Hepatocyte (in vitro differentiated cells): ENCODE results near the gene C11orf71. TPM values are rescaled to one million over a fixed set of nuclear protein-coding genes. Genes with fewer than 3 reads are reported as not detected.

Experiments
- DNase-seq: peaks from one replicate; pipeline ENCODE4 v3.0.0-alpha.2; 2016; ENCODE audit warnings: low spot score
- H2AFZ ChIP-seq: fragments of 200-600 bp; sonication (generic); 2 replicates; pipeline ENCODE4 v1.6.0; 2016; ENCODE audit warnings: antibody characterized with exemption, mild to moderate bottlenecking
- H3K27ac ChIP-seq: fragments of 200-600 bp; sonication (generic); 2 replicates; pipeline ENCODE4 v1.5.1; 2016; ENCODE audit warnings: mild to moderate bottlenecking
- H3K27me3 ChIP-seq: fragments of 200-600 bp; sonication (generic); 2 replicates; pipeline ENCODE4 v1.6.1; 2016
- H3K36me3 ChIP-seq: fragments of 200-600 bp; sonication (generic); replicated peaks from 2 replicates; pipeline ENCODE4 v1.5.1; 2016; ENCODE audit warnings: low read depth; ENCODE audit not compliant: insufficient read depth
- H3K4me1 ChIP-seq: fragments of 200-600 bp; sonication (generic); 2 replicates; pipeline ENCODE4 v1.5.1; 2016; ENCODE audit warnings: mild to moderate bottlenecking, moderate library complexity; ENCODE audit not compliant: insufficient read depth
- H3K4me2 ChIP-seq: fragments of 200-600 bp; sonication (generic); 2 replicates; pipeline ENCODE4 v1.6.0; 2016
- H3K4me3 ChIP-seq: fragments of 200-600 bp; sonication (generic); 2 replicates; pipeline ENCODE4 v1.5.1; 2016; ENCODE audit warnings: mild to moderate bottlenecking
- H3K79me2 ChIP-seq: fragments of 200-600 bp; sonication (generic); 2 replicates; pipeline ENCODE4 v1.6.0; 2017; ENCODE audit warnings: mild to moderate bottlenecking
- H3K9me2 ChIP-seq: fragments of 200-600 bp; sonication (generic); replicated peaks from 2 replicates; pipeline ENCODE4 v1.6.0; 2017; ENCODE audit warnings: mild to moderate bottlenecking; ENCODE audit not compliant: insufficient read depth
- H3K9me3 ChIP-seq: fragments of 200-600 bp; sonication (generic); 2 replicates; pipeline ENCODE4 v1.5.1; 2016; ENCODE audit warnings: low read depth, mild to moderate bottlenecking
- H4K20me1 ChIP-seq: fragments of 200-600 bp; sonication (generic); 2 replicates; pipeline ENCODE4 v1.6.0; 2016; ENCODE audit warnings: mild to moderate bottlenecking; ENCODE audit not compliant: insufficient read depth, poor library complexity, severe bottlenecking
- EZH2 ChIP-seq: fragments of 200-600 bp; sonication (generic); IDR thresholded peaks from 2 replicates; pipeline ENCODE4 v1.6.1; 2016; ENCODE audit warnings: antibody characterized with exemption, mild to moderate bottlenecking, borderline replicate concordance
- EZH2phosphoT487 ChIP-seq: fragments of 200-600 bp; sonication (generic); IDR thresholded peaks from one replicate; pipeline ENCODE4 v1.6.1; 2018; ENCODE audit warnings: antibody characterized with exemption, mild to moderate bottlenecking, low read depth, moderate library complexity; ENCODE audit not compliant: unreplicated experiment, severe bottlenecking
- WGBS: methylation state at CpG from one replicate; pipeline ENCODE4 v1.1.6; 2016; ENCODE audit warnings: low lambda C conversion rate; ENCODE audit errors: missing lambda C conversion rate; 5-methylcytosine and 5-hydroxymethylcytosine counted together
- polyA plus RNA-seq: library from polyadenylated mRNA; unstranded; fragments of >200 nt; fragmentation: Nextera tagmentation; extraction: Ambion mirVana; gene quantifications from 2 replicates; pipeline ENCODE4 v1.2.1, GENCODE V29; 2016
- total RNA-seq: library from RNA; depleted of rRNA; stranded (reverse); fragments of >200 nt; gene quantifications from 2 replicates; pipeline ENCODE4 v1.2.3, GENCODE V29; 2014
- TF ChIP-seq, protein P1 (sequence below): fragments of 200-600 bp; sonication (generic); IDR thresholded peaks from 2 replicates; pipeline ENCODE4 v1.5.1; 2016; ENCODE audit warnings: antibody characterized with exemption, mild to moderate bottlenecking; ENCODE audit not compliant: poor library complexity

C11orf71 gene
- total and polyA plus RNA-seq, 2 experiments from 2014 or later, result 6.4 to 8.1 TPM

DNA sequence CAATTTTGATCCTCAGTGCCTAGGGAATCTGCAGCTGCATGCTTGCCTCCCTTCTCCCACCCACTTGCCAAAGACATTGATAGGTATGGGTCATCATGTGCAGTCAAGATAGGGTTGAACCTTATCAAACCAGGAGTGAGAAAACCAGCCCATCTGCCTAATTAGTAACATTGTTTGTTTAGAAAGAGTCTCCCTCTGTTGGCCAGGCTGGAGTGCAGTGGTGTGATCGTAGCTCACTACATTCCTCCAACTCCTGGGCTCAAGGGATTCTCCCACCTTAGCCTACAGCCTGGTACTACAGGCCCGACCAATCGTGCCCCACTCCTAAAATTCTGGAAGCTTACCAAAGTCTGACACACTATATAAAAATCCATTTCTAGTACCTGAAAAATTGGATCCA is 4.6 kb downstream of the C11orf71 start:
- Histone ChIP-seq H3K27ac (no peak overlapping the region), H3K4me1 (peaks cover 9% of the 10 kb centered on the region), H3K4me3 (no peak overlapping the region), H4K20me1 (no peaks in the 10 kb centered on the region), H3K79me2 (peaks cover 13% of the 10 kb centered on the region), H3K27me3 (no peaks in the 10 kb centered on the region), H2AFZ (no peak overlapping the region), H3K9me2 (no peaks in the 10 kb centered on the region), H3K4me2 (no peak overlapping the region), H3K9me3 (no peaks in the 10 kb centered on the region), H3K36me3 (no peaks in the 10 kb centered on the region)
- 49% methylated on average over 3 of the region's 3 CpGs for WGBS
- TF ChIP-seq EZH2phosphoT487, result no peak
- no peak for TF ChIP-seq EZH2
- TF ChIP-seq, protein P1, sequence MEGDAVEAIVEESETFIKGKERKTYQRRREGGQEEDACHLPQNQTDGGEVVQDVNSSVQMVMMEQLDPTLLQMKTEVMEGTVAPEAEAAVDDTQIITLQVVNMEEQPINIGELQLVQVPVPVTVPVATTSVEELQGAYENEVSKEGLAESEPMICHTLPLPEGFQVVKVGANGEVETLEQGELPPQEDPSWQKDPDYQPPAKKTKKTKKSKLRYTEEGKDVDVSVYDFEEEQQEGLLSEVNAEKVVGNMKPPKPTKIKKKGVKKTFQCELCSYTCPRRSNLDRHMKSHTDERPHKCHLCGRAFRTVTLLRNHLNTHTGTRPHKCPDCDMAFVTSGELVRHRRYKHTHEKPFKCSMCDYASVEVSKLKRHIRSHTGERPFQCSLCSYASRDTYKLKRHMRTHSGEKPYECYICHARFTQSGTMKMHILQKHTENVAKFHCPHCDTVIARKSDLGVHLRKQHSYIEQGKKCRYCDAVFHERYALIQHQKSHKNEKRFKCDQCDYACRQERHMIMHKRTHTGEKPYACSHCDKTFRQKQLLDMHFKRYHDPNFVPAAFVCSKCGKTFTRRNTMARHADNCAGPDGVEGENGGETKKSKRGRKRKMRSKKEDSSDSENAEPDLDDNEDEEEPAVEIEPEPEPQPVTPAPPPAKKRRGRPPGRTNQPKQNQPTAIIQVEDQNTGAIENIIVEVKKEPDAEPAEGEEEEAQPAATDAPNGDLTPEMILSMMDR, result peak; percentile 14
- no peak for DNase-seq

DNA sequence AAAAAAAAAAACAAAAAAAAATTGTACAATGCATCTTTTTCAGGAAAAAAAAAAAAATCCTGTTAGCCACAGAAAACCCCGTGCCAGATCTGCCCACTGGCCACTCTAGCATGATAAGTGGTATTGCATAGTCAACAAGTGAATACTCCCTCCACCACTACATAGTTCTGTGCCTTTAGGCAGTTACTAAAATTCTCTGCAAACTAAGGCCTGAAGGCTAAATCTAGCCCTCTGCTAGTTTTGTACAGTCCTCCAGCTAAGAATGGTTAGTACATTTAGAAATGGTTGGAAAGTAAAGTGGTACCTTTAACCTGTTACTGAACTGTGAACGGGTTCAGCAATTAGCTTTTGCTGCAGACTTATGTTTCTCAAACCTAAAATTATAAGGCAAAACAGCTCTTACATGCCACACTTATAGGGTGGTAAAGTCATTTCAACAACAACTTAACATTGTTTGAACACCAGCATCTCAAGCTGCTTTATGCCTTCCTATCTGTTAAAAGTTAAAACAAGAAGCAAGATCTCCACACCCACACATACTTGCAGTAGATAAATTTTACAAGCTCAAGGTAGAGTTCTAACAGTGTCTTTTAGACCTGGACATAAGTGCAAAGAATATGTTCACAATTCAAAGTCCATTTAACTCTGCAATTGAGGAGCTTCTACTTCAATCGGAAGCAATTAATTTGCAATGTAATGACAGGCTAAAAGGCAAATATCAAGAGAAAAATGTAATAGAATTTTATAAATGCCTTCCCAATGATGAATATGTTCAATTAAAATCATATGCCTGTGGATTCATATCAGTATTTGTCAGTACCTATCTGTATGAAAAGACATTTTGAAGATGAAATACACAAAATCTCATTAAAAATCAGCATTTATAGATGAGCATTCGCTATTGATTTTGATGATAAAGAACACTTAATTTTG is 7.3 kb downstream of the C11orf71 start:
- H3K4me1 ChIP-seq, result no peaks in the 10 kb centered on the region
- 76% methylated on average over 4 of the region's 4 CpGs for WGBS
- no peaks in the 10 kb centered on the region for H3K79me2 ChIP-seq
- H3K4me2 ChIP-seq, result no peak overlapping the region
- no peaks in the 10 kb centered on the region for H4K20me1 ChIP-seq
- H2AFZ ChIP-seq, result no peak overlapping the region
- no peaks in the 10 kb centered on the region for H3K9me3 ChIP-seq
- TF ChIP-seq, protein P1, result no peak
- TF ChIP-seq EZH2phosphoT487, result no peak
- no peak for TF ChIP-seq EZH2
- no peak for DNase-seq
- no peaks in the 10 kb centered on the region for H3K9me2 ChIP-seq
- H3K4me3 ChIP-seq, result no peak overlapping the region
- H3K27me3 ChIP-seq, result no peaks in the 10 kb centered on the region
- no peaks in the 10 kb centered on the region for H3K36me3 ChIP-seq
- no peak overlapping the region for H3K27ac ChIP-seq

DNA sequence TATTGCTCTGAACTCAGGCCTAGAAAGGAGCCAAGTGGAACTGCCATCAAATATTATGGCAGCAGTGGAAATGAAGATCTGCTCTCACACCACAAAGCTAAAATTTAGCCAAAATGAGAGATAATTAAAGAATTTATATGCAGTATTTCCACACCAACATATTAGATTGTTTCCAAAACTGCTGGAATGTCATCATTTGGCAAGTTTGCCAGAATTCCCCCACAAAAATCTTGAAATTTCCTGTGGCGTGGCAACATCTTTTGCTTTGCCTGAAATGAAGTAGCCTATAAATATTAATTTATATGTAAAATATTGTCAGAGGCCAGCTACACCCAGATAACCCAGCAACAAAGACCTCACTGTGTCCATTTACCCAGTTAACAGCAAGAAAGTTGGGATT is 13.8 kb downstream of the C11orf71 start:
- H3K27me3 ChIP-seq, result no peaks in the 10 kb centered on the region
- H3K4me2 ChIP-seq, result no peak overlapping the region
- H3K36me3 ChIP-seq, result no peaks in the 10 kb centered on the region
- no peak overlapping the region for H2AFZ ChIP-seq
- no peak overlapping the region for H3K4me3 ChIP-seq
- TF ChIP-seq, protein P1, result no peak
- TF ChIP-seq EZH2phosphoT487, result no peak
- TF ChIP-seq EZH2, result no peak
- H3K79me2 ChIP-seq, result no peaks in the 10 kb centered on the region
- no peaks in the 10 kb centered on the region for H3K9me3 ChIP-seq
- H4K20me1 ChIP-seq, result no peaks in the 10 kb centered on the region
- WGBS, result 95% methylated on average over 1 of the region's 1 CpG
- no peaks in the 10 kb centered on the region for H3K4me1 ChIP-seq
- no peak for DNase-seq
- H3K27ac ChIP-seq, result no peak overlapping the region
- H3K9me2 ChIP-seq, result no peaks in the 10 kb centered on the region
